Uterus (tissue), 2 donors: Measurements from ENCODE around the gene ANKRD42.

Source experiments
- POLR2A ChIP-seq, 2 donors: fragments of 450-650 bp; IDR thresholded peaks; one replicate each; pipeline ENCODE4 v1.6.1; 2016; ENCODE audit warnings: antibody characterized with exemption in 2 of 2, mild to moderate bottlenecking in 1 of 2, moderate library complexity in 1 of 2
- TF ChIP-seq, protein P1 (sequence below), 4 experiments: fragments of 200-600 bp in 2 of 4; fragments of 450-650 bp in 2 of 4; sonication (generic) in 2 of 4; IDR thresholded peaks; one replicate each; pipeline ENCODE4 v1.5.1; 2016 to 2019; ENCODE audit warnings: antibody characterized with exemption in 4 of 4, mild to moderate bottlenecking in 2 of 4, moderate library complexity in 1 of 4

DNA sequence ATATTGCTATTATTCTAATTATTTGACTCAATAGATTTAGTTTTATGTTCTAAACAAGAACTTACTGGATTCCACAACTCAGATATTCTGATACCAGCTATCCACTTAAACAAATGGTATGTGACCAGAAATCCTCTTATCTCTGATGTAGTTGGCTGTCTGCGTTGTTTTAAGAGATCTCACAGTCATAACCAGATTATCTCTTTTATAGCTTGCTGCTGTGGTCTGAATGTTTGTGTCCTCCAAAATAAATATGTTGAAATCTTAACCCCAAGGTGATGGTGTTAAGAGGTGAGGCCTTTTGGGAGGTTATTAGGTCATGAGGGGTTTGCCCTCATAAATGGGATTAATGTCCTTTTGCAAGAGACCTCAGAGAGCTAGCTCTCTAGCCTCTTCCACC is 12.7 kb downstream of the ANKRD42 start:
- TF ChIP-seq, protein P1, sequence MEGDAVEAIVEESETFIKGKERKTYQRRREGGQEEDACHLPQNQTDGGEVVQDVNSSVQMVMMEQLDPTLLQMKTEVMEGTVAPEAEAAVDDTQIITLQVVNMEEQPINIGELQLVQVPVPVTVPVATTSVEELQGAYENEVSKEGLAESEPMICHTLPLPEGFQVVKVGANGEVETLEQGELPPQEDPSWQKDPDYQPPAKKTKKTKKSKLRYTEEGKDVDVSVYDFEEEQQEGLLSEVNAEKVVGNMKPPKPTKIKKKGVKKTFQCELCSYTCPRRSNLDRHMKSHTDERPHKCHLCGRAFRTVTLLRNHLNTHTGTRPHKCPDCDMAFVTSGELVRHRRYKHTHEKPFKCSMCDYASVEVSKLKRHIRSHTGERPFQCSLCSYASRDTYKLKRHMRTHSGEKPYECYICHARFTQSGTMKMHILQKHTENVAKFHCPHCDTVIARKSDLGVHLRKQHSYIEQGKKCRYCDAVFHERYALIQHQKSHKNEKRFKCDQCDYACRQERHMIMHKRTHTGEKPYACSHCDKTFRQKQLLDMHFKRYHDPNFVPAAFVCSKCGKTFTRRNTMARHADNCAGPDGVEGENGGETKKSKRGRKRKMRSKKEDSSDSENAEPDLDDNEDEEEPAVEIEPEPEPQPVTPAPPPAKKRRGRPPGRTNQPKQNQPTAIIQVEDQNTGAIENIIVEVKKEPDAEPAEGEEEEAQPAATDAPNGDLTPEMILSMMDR (IDR thresholded peaks at IDR 0.05), result no peak
- TF ChIP-seq POLR2A (IDR thresholded peaks at IDR 0.05), result no peak
